HG03097 (cell line): Measurements from ENCODE around the gene CAMSAP2.

Experiments used
- ATAC-seq: cut with Tn5 transposase; IDR thresholded peaks from one replicate; pipeline ENCODE4 v1.9.1; 2021; ENCODE audit not compliant: unreplicated experiment, low FRiP score

CAMSAP2 gene

GRCh38 chr1:200875416-200875815, 136.7 kb downstream of the CAMSAP2 start:
- ATAC-seq = no peak

- ATAC-seq = no peak
Observed at GRCh38 chr1:200877010-200877409, 138.3 kb downstream of the CAMSAP2 start.

- peak; percentile 69 for ATAC-seq
Observed at GRCh38 chr1:200877839-200878551, 139.3 kb downstream of the CAMSAP2 start.

GRCh38 chr1:200880212-200880611, 141.5 kb downstream of the CAMSAP2 start:
- ATAC-seq = peak; percentile 56

- ATAC-seq = no peak
Observed at GRCh38 chr1:200883118-200883517, 144.4 kb downstream of the CAMSAP2 start.

GRCh38 chr1:200885623-200886402, 147.1 kb downstream of the CAMSAP2 start:
- no peak for ATAC-seq

GRCh38 chr1:200886594-200886993, 147.9 kb downstream of the CAMSAP2 start:
- ATAC-seq = no peak

GRCh38 chr1:200887036-200887435, 148.3 kb downstream of the CAMSAP2 start:
- ATAC-seq = no peak

GRCh38 chr1:200887772-200888348, 149.2 kb downstream of the CAMSAP2 start:
- no peak for ATAC-seq

GRCh38 chr1:200888349-200888838, 149.7 kb downstream of the CAMSAP2 start:
- ATAC-seq = peak; percentile 92

GRCh38 chr1:200889571-200889970, 150.9 kb downstream of the CAMSAP2 start:
- no peak for ATAC-seq

GRCh38 chr1:200890027-200890426, 151.3 kb downstream of the CAMSAP2 start:
- no peak for ATAC-seq

GRCh38 chr1:200890818-200891773, 152.4 kb downstream of the CAMSAP2 start:
- ATAC-seq = no peak

- no peak for ATAC-seq
Observed at GRCh38 chr1:200891774-200892157, 153.1 kb downstream of the CAMSAP2 start.

GRCh38 chr1:200892546-200892945, 153.9 kb downstream of the CAMSAP2 start:
- no peak for ATAC-seq

GRCh38 chr1:200892958-200893357, 154.3 kb downstream of the CAMSAP2 start:
- ATAC-seq = no peak

GRCh38 chr1:200893411-200893901, 154.8 kb downstream of the CAMSAP2 start:
- ATAC-seq = no peak

GRCh38 chr1:200894712-200895442, 156.2 kb downstream of the CAMSAP2 start, which contains the start of gene INAVA:
Gene INAVA (plus strand): TSS chr1:200894900. CDS start chr1:200898401, 3,501 bp downstream.
- no peak for ATAC-seq

- no peak for ATAC-seq
Observed at GRCh38 chr1:200895443-200895789, 156.7 kb downstream of the CAMSAP2 start.
